GM21825 (cell line): Measurements from ENCODE around the gene SLC25A29.
A peak's percentile ranks its signal among the peaks of the same experiment; 100 is the strongest.
"Not testable (repeated sequence)": the region's sequence is repeated elsewhere in the genome, so short reads cannot be mapped to it uniquely, and the experiment has no call there.

ENCODE experiments used
- ATAC-seq: cut with Tn5 transposase; IDR thresholded peaks from one replicate; pipeline ENCODE4 v1.9.1; 2021; ENCODE audit warnings: mild to moderate bottlenecking, moderate library complexity; ENCODE audit not compliant: unreplicated experiment

SLC25A29 gene

DNA sequence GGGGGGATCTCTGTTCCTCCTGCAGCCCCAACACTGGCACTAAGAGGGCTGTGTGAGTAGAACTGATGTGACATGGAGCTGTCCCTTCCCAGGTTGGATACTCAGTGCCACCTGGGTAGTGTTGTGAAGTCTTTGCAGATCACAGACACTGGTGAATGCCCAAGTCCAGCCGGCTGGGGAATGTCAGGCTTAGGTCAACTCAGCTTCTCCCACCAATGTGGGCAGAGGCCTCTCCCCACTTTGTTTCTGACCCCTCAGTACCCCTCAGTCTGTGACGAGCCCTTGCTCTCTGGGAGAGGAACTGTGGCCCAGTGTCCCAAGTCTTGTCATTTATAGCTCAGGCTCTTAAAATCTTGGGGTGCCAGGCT lies 11.3 kb downstream of the SLC25A29 start:
- no peak for ATAC-seq

DNA sequence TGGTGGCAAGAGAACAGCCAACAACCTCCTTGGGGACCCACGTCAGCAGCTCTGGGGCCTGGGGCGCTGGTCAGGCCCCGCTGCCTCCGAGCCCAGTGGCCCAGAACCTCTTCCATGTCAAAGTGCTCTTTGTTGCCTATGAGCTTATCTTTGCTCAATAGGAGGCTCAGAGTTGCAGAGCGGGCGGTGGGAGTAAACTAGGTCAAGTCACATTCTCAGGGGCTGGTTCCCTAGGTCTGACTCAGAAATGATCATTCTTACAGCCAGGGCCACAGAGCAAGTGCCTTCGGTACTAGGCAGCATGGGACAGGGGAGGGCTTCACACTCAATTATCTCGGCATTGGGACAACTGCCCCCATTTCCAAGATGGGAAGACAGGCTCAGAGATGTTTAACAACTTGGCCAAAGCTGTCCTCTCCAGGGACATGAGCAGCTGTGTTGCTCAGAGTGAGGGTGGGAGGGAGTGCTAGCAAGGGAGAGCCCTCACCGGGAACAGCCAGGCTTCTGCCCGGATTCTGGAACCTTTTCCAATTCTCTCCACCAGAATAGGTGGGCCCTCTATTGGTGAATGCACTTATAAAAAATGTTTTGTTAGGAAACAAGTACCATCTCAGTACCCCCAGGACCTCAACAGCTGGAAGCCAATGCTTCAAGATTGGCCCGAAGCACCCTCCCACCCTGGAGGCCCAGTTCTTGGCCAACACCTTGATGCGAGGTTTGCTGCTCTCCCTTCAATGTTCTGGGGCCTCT lies 11.9 kb downstream of the SLC25A29 start:
- ATAC-seq = peak; percentile 25

DNA sequence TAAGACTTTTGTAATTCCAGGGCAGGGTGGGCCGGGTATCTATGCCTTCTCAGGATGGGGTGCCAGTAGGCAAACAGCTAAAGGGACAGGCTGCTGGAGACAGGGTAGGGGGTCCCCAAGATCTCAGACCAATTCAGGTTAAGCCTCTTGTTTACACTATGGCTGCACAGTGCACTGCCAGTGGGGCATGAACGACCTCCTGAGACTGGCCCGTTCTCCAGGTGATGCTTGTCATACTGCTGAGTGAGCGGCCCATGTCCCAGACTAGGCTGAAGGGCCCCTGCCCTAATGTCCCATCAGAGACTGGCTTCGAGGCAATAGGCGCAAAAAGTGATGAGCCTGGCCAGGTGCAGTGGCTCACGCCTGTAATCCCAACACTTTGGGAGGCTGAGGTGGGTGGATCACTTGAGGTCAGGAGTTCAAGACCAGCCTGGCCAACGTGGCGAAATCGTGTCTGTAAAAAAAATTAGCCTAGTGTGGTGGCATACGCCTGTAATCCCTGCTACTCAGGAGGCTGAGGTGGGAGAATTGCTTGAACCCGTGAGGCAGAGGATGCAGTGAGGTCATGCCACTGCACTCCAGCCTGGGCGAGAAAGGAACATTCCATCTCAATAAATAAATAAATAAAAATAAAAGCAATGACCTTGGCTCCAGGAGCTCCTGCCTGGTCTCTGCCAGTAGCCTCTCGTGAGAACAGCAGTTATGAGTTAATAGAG lies 12.6 kb downstream of the SLC25A29 start:
- no peak for ATAC-seq

DNA sequence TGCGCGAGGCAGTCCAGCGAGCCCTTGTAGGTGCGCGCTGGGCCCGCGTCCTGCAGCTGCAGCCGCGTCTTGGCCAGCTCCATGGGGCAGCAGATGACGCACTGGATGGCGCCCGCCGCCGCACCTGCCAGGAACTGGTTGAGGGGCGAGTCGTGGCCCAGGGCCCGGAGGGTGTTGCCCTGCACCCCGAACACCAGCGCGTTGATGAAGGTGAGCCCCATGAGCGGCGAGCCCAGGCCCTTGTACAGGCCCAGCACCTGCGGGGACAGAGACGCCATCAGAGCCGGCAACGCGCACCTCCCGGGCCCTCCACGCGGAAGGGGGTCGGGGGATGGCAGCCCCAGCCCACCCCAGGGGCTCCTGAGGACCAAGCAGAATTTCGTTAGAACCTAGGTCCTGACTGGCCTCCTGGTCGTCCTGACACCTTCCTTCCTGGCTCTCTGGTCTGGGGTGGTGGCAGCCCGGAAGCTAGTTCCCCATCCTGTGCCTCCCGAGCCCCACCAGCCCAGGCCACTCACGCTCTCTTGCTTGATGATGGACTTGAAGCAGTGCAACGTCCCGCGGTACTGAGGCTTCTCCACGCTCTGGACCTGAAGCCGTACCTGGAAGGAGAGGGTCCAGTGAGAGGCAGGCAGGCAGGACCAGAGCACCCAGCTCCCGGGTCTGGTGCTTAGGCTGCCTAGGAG lies 13.3 kb downstream of the SLC25A29 start:
- ATAC-seq = no peak

DNA sequence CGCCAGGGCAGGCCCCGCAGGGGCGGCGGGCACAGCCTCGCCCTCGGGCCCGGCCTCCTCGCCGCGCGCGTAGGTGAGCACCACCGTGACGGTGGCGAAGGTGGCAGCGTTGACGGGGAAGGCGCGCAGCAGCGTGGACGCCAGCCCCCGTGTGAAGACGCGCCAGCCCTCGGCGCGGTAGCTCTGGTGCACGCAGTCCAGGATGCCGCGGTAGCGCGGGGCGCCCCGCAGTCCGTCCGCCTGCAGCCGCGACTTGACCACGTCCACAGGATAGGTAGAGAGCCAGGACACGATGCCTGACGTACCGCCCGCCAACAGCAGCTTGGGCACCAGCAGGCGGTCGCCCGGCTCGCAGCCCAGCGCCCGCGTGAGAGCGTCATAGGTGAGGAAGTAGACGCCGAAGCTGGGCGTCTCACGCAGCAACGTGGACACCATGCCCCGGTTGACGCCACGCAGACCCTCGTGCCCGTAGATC lies 13.9 kb downstream of the SLC25A29 start:
- ATAC-seq = no peak

DNA sequence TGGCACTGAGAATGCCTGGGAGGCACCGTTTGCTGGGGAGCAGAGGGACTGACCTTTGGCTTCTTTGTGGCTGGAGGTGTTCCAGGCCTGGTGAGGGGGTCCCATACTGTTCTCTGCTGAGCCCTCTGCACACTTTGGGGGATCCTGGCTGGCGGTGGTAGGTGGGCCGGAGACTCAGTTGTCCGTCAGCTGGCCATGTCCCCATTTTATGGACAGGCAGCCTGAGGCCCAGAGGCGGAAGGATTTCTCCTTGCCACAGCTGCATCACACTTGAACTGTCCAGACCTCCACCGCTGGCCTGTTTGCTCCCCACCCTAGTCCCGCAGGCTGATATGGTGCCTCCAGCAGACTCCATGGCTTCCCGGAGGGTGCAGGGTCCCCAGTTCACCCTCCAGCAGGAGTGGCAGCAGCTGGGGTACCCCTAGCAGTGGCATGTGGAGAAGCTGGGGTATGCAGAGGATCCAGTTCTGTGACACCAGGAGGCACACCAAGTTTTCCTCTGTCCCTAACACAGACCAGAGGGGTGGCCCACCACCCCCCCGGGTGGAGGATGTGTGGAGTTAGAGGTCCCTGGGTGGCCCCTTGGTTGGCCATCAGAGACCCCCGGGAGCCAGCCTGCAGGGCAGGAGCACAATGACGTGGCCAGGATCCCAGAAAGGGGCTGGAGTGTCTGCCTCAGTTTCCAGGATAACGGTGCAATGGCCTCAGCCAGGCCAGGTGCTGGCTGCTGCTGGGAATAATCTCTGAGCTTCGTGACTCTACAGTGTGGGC lies 14.8 kb downstream of the SLC25A29 start:
- ATAC-seq = no peak

DNA sequence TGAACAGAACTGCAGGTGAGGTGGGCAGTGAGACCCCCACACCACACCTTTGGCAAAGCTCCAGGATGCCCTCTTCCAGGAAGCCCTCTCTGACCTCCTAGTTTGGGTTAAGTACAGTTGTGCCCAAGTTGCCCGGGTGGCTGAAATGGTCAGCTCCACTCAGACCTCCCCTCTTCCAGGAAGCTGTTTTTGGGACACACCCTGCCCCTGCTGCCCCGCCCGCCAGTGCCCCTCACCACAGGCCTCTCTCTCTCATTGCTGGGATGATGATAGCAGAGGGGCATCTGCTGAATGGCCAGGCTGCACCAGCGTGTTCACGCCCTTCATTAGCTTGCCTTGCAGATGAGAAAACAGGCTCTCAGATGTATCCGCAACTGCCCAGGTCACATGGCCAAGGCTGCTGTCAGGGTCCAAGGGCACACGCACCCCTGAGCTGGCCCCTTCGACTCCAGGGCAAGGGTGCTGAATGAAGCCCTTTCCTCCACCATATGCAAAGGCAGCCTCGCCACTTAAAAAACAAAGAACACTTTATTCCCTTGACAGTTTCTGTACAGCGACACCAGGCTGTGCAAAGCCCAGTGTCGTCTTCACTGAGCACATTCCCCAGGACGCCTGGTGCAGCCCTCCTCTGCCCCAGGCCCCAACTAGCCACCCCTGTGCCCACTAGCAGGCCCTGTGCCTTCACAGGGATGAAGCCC lies 15.5 kb downstream of the SLC25A29 start:
- no peak for ATAC-seq

DNA sequence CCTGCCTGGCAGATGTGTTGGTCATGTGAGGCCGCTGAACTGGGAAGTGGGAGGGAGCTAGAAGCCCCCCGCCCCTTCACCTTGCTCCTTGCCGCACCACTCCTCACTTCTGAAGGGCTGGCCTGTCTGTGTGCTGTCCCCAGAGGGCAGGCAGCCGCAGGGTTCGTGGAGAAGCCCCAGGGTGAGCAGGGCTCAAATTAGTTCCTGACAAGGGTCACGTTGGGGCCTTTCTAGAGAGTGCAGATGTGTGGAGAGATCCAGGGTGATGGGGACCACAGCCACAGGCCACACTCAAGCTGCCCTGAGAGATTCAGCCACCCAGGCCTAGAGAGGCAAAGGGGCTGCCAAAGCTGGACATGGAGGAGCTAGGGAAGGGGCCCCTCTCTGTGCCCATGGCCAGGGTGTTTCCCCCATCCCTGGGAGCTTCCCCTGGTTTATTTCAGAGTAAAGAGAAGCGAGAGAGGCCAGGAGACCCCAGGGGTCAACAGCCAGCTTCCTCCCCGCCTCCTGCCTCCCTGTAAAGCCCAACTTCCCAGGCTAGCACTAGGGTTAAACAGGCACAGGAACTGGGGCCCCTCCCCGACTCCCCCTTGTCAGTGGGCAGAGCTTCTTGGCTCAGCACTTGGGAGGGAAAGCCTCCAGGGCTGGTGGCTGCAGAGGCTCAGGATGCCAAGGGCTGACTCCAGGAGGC lies 16.2 kb downstream of the SLC25A29 start:
- ATAC-seq = no peak

DNA sequence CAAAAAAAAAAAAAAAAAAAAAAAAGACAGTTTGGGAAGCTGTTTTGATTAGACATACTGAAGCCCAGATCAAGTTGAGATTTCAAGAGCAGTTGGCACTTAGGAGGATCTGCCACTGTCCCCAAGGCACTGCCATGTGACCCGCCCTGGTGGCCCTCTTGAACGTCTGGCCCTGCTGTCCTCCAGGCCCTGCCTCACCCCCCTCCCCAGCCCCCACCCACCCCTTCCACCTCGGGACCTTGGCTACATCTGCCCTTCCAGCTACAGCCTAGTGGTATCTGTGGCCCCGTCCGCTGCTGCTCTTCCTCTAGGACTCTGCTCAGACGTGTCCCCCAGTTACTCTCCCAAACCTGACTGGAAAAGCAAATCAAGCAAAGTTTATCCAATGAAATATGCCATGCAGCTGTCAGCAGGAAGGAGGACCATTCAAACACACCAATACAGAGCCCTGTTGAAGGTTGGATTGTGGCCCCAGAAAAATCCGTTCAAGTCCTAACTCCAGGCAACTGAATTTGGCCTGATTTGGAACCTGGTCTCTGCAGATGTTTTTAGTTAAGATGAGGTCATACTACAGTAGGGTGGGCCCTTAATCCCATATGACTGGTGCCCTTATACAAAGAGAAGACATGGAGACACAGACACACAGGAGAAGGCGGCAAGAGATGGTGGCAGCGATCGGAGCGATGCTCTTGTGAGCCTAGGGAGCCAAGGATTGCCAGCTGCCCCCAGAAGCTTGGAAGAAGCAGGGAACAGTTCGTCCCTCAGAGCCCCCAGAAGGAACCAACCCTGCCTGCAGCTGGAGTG lies 17.7 kb downstream of the SLC25A29 start:
- ATAC-seq = no peak

DNA sequence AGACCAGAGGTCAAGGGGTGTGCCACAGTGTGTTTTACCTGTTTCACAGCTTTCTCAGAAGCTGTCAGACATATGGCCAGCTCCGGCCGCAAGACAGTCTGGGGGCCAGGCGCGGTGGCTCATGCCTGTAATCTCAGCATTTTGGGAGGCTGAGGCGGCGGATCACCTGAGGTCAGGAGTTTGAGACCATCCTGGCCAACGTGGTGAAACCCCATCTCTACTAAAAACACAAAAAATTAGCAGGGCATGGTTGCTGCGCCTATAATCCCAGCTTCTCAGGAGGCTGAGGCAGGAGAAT lies 18.3 kb downstream of the SLC25A29 start:
- not testable (repeated sequence) for ATAC-seq

DNA sequence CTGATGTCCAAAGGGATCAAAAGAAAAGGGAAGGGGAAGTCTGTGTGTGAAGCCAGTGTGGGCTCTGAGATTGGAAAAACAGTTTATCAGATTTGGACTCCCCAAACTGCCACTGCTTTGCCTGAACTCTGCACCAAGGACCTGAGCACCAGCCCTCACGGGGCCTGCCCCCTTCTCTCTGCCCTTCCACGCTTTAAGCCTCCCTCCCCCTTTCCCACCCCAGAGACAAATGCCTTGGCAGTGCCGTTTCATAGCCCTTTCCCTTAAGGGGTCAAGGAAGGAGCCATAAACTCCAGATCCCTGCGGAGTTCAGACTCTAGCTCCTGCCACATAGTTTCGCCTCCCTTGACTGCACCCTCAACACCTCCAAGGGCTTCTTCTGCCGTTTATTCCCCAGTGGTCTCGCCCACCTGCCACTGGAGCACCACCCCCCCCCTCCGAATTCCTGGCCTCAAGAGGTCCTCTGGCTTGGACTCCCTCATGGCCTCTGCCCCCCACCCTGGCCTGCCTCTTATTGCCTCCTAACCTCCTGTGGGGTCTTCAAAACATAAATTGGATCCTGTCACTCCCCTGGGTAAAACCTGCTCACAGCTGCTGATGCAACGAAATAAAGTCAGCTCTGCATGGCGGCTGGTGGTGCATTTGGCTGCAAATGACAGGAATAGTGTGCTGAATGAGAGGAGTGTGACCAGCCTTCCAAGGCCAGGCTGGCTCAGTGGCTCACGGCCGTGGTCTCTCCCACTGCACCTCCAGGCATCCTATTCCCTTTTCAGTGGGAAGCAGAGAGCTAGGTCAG lies 18.8 kb downstream of the SLC25A29 start:
- no peak for ATAC-seq

DNA sequence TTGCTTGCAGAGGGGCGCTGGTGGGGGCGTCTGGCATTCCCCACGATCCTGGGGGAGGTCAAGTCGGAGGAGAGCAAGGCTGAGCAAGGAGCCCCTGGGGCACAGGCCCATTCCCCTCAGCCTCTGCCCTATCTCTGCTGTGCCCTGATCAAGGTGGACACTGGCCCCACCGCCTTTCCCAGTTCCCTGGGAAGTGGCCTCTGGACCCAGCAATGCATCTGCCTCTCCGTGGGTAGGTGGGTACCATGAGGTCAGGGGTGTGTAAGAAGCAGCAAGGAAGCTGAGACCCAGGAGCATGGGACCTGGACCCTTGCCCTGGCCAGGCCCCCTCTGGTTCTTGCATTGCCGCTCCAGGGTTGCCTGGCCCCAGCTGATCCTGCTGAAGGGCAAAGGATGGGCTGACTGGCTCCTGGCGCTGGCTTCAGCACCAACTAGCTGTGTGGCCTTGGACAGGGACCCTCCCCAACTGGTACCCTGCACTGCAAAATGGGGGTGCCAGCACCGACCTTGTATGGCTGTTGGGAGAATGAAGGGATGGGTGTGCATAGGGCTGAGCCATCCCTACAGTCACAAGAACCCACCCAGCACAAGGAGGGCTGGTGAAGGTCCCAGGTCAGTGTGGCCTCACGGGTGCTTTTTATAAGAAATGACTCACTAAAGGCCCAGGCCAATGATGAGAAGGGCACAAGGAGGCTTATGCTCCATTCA lies 19.6 kb downstream of the SLC25A29 start:
- ATAC-seq = no peak

DNA sequence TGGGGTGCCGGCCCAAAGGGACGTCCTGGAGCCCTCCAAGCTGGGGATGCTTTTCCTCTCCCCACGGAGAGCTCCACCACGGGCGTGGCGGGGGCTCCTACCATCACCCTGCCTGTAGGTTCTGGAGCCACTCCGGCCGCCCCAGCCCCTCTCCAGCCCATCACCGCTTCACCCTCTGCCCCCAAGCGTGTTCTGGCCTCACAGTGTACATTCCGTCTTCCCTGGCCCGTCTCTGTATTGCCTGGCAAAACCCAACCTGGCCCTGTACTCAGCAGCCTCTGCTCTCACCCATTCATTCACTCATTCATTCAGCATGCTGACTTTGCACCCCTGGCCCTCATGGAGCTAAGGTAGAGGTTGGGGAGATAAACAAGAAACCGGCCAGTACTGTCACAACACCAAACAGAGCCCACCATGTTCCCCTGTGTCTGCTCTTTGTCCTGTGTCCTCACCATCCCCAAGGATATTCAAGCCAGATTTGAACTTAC lies 20.3 kb downstream of the SLC25A29 start:
- no peak for ATAC-seq

DNA sequence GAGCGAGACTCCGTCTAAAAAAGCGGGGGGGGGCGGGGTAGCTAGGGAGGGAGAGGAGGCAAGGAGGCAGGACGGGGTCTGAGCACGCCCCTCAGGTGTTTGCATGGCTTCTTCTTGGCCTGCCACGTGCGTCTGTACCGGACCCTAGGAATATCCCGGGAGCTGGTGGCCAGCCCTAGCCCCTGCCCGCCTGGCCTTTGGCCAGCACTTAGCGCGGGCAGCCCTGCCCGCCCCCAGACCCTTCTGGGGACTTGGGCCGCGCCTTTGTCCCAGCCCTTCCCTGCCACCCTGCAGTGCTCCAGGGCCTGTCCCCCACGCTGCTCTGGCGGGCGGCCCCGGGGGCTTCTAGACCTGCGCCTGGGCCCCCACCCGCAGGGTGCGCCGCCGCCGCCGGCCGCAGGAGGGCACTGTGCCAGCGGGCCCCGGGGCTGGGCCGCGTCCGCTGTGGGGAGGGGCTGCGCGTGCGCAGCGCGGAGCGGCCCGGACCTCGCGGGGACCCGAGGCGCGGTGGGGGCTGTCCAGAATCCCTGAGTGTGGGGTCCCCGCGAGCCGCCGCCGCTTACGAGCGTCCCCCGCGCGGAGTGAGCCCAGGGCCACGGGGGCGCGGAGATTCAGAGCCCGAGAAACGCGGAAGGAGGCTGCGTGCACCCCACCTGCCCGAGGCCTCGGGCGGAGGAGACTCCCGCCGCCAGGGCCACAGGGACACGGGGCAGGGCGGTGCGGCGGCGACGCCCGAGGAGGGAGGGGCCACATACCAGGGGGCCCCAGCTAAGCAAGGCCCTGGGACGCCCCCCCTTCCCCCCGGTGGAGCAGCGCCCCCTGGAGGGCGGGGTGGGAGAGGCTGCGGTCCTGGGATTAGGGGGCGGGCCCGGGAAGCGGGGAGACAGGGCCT lies 21.0 kb downstream of the SLC25A29 start:
- ATAC-seq = peak; percentile 84

DNA sequence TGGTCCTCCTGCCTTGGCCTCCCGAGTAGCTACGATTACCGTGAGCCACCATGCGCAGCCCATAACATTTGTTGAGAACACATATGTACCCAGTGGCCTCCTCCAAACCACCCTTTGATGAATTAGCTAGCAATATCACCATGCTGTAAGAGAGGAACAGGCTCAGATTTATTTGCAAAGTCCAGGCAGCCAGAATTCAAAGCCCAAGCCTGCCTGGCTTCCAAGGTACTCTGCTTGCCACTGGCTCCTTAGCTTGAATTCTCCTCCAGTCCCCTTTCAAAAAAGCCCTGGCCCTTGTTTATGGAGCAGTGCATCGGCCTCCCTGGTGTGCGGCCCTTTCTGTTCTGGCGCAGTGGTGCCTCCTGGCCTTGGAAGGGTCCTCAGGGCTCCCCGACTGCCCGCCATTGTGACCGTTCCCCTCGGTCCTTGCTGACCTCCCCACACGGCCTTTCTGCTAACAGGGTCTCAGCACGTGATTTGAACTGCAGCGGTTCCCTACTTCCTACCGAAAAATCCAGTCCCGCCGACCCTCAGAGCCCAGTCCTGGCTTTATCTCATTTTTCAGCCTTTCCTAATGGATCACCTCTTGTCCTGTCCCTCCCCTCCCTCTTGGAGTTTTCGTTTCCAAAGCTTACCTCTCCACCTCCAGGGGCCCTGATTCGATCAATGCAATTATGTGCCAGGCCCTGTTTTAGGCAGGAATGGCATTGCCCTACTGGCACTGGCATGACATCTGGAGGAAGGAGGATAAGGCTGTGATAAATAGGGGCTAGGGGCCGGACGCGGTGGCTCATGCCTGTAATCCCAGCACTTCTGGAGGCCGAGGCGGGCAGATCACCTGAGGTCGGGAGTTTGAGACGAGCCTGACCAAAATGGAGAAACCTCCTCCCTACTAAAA lies 22.0 kb downstream of the SLC25A29 start:
- no peak for ATAC-seq

DNA sequence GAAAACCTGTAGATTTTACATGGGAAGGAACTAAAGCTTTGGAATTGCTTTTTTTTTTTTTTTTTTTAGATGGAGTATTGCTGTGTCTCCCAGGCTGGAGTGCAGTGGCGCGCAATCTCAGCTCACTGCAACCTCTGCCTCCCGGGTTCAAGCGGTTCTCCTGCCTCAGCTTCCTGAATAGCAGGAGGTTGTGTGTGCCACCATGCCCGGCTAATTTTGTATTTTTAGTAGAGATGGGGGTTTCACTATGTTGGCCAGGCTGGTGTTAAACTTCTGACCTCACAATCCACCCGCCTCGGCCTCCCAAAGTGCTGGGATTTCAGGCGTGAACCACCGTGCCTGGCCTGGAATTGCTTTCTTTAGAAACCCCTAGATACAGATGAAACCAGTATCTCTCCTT lies 22.8 kb downstream of the SLC25A29 start:
- ATAC-seq = not testable (repeated sequence)
